Astrocyte (in vitro differentiated cells and primary cell): Measurements from ENCODE around the gene MFF. TPM values are rescaled to one million over a fixed set of nuclear protein-coding genes. Genes with fewer than 3 reads are reported as not detected.

Source experiments
- DNase-seq: peaks from one replicate; pipeline ENCODE4 v3.0.0-alpha.2; 2010; ENCODE audit warnings: low read depth
- FAIRE-seq: peaks from 2 replicates; lab custom pipeline; 2011; peaks lifted over from hg19 to GRCh38; lab: Jason Lieb, UNC
- H2AFZ ChIP-seq: 2 replicates; pipeline ENCODE4 v1.6.0; 2012; ENCODE audit warnings: low read depth, low read length, inconsistent platforms
- H3K27ac ChIP-seq: 2 replicates; pipeline ENCODE4 v1.5.1; 2011; ENCODE audit warnings: low read depth, low read length, inconsistent platforms
- H3K27me3 ChIP-seq: 2 replicates; pipeline ENCODE4 v1.6.0; 2011; ENCODE audit warnings: low read length, inconsistent platforms; ENCODE audit not compliant: insufficient read depth
- H3K36me3 ChIP-seq: 2 replicates; pipeline ENCODE4 v1.5.1; 2011; ENCODE audit warnings: low read length, inconsistent platforms; ENCODE audit not compliant: insufficient read depth
- H3K4me1 ChIP-seq: 2 replicates; pipeline ENCODE4 v1.5.1; 2011; ENCODE audit warnings: low read length, inconsistent platforms; ENCODE audit not compliant: insufficient read depth
- H3K4me2 ChIP-seq: 2 replicates; pipeline ENCODE4 v1.6.0; 2012; ENCODE audit warnings: low read length, inconsistent platforms
- H3K4me3 ChIP-seq: 2 replicates; pipeline ENCODE4 v1.5.1; 2011; ENCODE audit warnings: low read depth, mild to moderate bottlenecking, low read length, inconsistent platforms; ENCODE audit not compliant: insufficient read depth
- H3K79me2 ChIP-seq: 2 replicates; pipeline ENCODE4 v1.6.0; 2012; ENCODE audit warnings: mild to moderate bottlenecking, low read length, inconsistent platforms; ENCODE audit not compliant: insufficient read depth
- H3K9ac ChIP-seq: 2 replicates; pipeline ENCODE4 v1.6.0; 2012; ENCODE audit warnings: mild to moderate bottlenecking, low read length, inconsistent platforms
- H3K9me3 ChIP-seq: 2 replicates; pipeline ENCODE4 v1.5.1; 2012; ENCODE audit warnings: low read depth, mild to moderate bottlenecking, low read length, inconsistent platforms; ENCODE audit not compliant: insufficient read depth
- H4K20me1 ChIP-seq: 2 replicates; pipeline ENCODE4 v1.6.0; 2012; ENCODE audit warnings: low read length, inconsistent platforms; ENCODE audit not compliant: insufficient read depth
- H3K27ac Mint-ChIP-seq: one replicate; pipeline ENCODE4 v1.8.0; 2021; ENCODE audit warnings: mild to moderate bottlenecking, mixed read lengths; ENCODE audit not compliant: unreplicated experiment
- H3K27me3 Mint-ChIP-seq: one replicate; pipeline ENCODE4 v1.8.0; 2021; ENCODE audit warnings: low read depth, mixed read lengths; ENCODE audit not compliant: unreplicated experiment
- H3K36me3 Mint-ChIP-seq: one replicate; pipeline ENCODE4 v1.8.0; 2021; ENCODE audit warnings: low read depth, mixed read lengths; ENCODE audit not compliant: unreplicated experiment
- H3K4me1 Mint-ChIP-seq: one replicate; pipeline ENCODE4 v1.8.0; 2021; ENCODE audit warnings: low read depth, mixed read lengths; ENCODE audit not compliant: unreplicated experiment
- H3K4me3 Mint-ChIP-seq: one replicate; pipeline ENCODE4 v1.8.0; 2021; ENCODE audit warnings: mild to moderate bottlenecking, moderate library complexity, mixed read lengths; ENCODE audit not compliant: unreplicated experiment
- H3K9me3 Mint-ChIP-seq: one replicate; pipeline ENCODE4 v1.8.0; 2021; ENCODE audit warnings: mild to moderate bottlenecking, mixed read lengths; ENCODE audit not compliant: unreplicated experiment
- EZH2 ChIP-seq: IDR thresholded peaks from 2 replicates; pipeline ENCODE4 v1.6.1; 2012; ENCODE audit warnings: mild to moderate bottlenecking, low read length, inconsistent platforms; ENCODE audit not compliant: insufficient read depth
- total RNA-seq: library from RNA; stranded (reverse); gene quantifications from 2 replicates; pipeline ENCODE4 v1.2.1, GENCODE V29; 2021
- TF ChIP-seq, protein P1 (sequence below): IDR thresholded peaks from 2 replicates; pipeline ENCODE4 v1.5.1; 2011; ENCODE audit warnings: low read depth, mild to moderate bottlenecking, inconsistent platforms, low read length, moderate library complexity; ENCODE audit not compliant: insufficient read depth

The MFF gene
- total RNA-seq, 1 donor from 2014 or later = 51.6 TPM

DNA sequence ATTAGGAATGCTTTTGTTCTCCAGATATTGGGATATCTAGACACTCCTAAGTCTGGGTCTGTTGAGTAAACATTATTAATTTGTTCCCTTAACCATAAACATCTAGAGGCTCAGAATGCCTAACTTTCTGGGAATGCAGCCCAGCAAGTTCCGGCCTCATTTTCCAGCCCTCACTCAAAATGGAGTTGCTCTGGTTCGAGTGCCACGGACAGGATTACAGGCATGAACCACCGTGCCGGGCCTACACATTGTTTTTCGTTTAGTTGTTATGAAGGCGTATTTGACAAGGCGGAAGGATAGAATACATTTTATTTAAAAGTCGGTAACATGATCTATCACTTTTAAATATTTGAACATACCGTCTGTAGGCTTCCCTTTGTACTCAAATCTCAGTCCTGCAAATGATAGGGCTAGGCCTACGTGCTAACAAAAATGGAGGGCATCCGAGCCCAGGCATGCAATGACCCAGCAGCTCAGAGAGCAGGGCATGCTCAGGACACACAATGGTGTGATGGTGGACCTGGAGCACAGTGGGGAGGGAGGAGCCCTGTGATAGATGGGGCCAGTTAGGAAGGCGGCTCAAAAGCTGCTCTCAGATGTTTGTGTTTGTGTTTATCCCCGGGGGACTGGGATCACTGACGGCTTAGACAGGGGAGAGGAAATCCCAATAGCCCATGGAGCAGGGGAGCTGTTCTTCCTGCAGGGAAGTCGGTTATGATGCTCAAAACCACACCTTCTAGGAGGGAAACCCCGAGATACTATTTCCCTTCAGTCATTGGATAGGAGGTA is 65.6 kb downstream of the MFF start:
- no peak for FAIRE-seq
- Mint-ChIP-seq H3K36me3 (no peaks in the 10 kb centered on the region), H3K9me3 (no peaks in the 10 kb centered on the region), H3K4me1 (no peaks in the 10 kb centered on the region), H3K27ac (no peak overlapping the region), H3K27me3 (no peaks in the 10 kb centered on the region), H3K4me3 (no peak overlapping the region)
- TF ChIP-seq EZH2 = no peak
- TF ChIP-seq, protein P1, sequence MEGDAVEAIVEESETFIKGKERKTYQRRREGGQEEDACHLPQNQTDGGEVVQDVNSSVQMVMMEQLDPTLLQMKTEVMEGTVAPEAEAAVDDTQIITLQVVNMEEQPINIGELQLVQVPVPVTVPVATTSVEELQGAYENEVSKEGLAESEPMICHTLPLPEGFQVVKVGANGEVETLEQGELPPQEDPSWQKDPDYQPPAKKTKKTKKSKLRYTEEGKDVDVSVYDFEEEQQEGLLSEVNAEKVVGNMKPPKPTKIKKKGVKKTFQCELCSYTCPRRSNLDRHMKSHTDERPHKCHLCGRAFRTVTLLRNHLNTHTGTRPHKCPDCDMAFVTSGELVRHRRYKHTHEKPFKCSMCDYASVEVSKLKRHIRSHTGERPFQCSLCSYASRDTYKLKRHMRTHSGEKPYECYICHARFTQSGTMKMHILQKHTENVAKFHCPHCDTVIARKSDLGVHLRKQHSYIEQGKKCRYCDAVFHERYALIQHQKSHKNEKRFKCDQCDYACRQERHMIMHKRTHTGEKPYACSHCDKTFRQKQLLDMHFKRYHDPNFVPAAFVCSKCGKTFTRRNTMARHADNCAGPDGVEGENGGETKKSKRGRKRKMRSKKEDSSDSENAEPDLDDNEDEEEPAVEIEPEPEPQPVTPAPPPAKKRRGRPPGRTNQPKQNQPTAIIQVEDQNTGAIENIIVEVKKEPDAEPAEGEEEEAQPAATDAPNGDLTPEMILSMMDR = no peak
- no peaks in the 10 kb centered on the region for H4K20me1 ChIP-seq
- peaks cover 3% of the 10 kb centered on the region for H3K27me3 ChIP-seq
- H3K4me2 ChIP-seq = no peak overlapping the region
- H3K4me3 ChIP-seq = no peak overlapping the region
- no peak overlapping the region for H3K27ac ChIP-seq
- no peaks in the 10 kb centered on the region for H3K79me2 ChIP-seq
- H3K9me3 ChIP-seq = no peaks in the 10 kb centered on the region
- H2AFZ ChIP-seq = no peak overlapping the region
- no peak for DNase-seq
- peaks cover 2% of the 10 kb centered on the region for H3K4me1 ChIP-seq
- H3K9ac ChIP-seq = no peak overlapping the region
- H3K36me3 ChIP-seq = no peaks in the 10 kb centered on the region

DNA sequence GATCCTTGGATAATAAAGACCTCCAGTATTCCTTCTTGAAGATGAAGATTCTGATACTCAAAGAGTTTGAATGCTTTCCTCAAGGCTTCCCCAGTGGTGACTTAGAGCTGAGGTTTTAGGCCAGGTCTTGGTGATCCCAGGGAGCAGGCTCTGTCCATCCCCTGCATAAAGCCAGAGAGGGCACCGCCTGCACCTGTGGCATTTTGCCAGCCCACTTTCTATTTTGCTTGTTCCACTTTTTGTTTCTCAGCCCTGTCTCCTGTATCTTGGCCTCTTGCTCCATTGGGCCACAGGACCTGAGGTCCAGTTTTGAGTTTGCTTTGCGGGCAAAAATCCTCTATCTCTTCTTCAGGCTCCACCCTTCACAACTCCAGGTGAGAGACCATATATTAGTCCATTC is 69.3 kb downstream of the MFF start:
- no peak overlapping the region for H3K27ac Mint-ChIP-seq
- no peak overlapping the region for H3K4me2 ChIP-seq
- H3K36me3 Mint-ChIP-seq = no peaks in the 10 kb centered on the region
- H2AFZ ChIP-seq = no peak overlapping the region
- no peaks in the 10 kb centered on the region for H3K27me3 Mint-ChIP-seq
- H3K27me3 ChIP-seq = no peaks in the 10 kb centered on the region
- no peak overlapping the region for H3K9ac ChIP-seq
- DNase-seq (no peak), FAIRE-seq (no peak)
- no peaks in the 10 kb centered on the region for H3K9me3 Mint-ChIP-seq
- H3K4me3 ChIP-seq = no peak overlapping the region
- no peaks in the 10 kb centered on the region for H3K4me1 Mint-ChIP-seq
- no peaks in the 10 kb centered on the region for H3K9me3 ChIP-seq
- H4K20me1 ChIP-seq = no peaks in the 10 kb centered on the region
- H3K4me3 Mint-ChIP-seq = no peak overlapping the region
- H3K79me2 ChIP-seq = no peaks in the 10 kb centered on the region
- no peak overlapping the region for H3K27ac ChIP-seq
- TF ChIP-seq, protein P1 = no peak
- no peak for TF ChIP-seq EZH2
- H3K4me1 ChIP-seq = no peaks in the 10 kb centered on the region
- no peaks in the 10 kb centered on the region for H3K36me3 ChIP-seq

DNA sequence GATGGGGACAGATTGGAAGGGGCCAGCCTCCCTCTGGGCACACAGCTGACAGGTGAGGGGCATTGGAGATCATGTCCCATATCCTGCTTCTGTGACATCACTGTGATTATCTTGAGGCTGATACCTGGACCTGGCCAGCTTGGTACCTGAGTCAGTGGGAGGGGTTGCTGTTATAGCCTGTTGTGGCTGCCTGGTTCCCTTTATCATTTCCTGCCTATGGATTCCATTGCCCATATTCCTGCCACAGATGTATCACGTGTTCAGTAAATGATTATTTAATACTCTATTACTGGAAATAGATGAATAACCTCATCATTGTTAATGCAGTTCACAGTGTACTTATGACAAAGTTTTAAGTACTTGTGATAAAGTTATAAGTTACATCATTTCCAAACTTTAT is 70.5 kb downstream of the MFF start:
- H3K79me2 ChIP-seq = no peaks in the 10 kb centered on the region
- no peak overlapping the region for H3K4me2 ChIP-seq
- no peak for DNase-seq
- no peak overlapping the region for H2AFZ ChIP-seq
- H3K27ac ChIP-seq = no peak overlapping the region
- Mint-ChIP-seq H3K27me3 (no peaks in the 10 kb centered on the region), H3K36me3 (no peaks in the 10 kb centered on the region), H3K9me3 (no peaks in the 10 kb centered on the region), H3K4me3 (no peak overlapping the region), H3K4me1 (no peaks in the 10 kb centered on the region), H3K27ac (no peak overlapping the region)
- H3K9me3 ChIP-seq = no peaks in the 10 kb centered on the region
- TF ChIP-seq, protein P1 = no peak
- no peak for TF ChIP-seq EZH2
- no peaks in the 10 kb centered on the region for H3K27me3 ChIP-seq
- H3K4me1 ChIP-seq = no peaks in the 10 kb centered on the region
- H3K9ac ChIP-seq = no peak overlapping the region
- FAIRE-seq = no peak
- H3K4me3 ChIP-seq = no peak overlapping the region
- H3K36me3 ChIP-seq = no peaks in the 10 kb centered on the region
- H4K20me1 ChIP-seq = no peaks in the 10 kb centered on the region
